ENCODE data around the gene DHRS3.
"Not testable (repeated sequence)": the region's sequence is repeated elsewhere in the genome, so short reads cannot be mapped to it uniquely, and the experiment has no call there.

Gene DHRS3

DNA sequence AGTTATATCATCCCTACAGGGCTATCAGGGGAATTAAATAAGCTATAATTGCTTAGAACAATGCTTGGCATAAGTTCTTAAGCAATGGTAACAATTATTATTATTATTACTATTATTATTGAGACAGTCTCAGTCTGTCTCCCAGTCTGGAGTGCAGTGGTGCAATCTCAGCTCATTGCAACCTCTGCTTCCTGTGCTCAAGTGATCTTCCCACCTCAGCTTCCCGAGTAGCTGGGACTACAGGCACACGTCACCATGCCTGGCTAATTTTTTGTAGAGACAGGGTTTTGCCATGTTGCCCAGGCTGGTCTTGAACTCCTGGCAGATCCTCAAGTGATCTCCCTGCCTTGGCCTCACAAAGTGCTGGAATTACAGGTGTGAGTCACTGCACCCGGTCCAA, 79.5 kb downstream of the DHRS3 start:
- H3K9me3 ChIP-seq (ENCODE audit: insufficient read depth, low read depth, low read length); H3K4me1 ChIP-seq (ENCODE audit: insufficient read depth, low read length); H3K4me3 ChIP-seq (ENCODE audit: low read length); H3K36me3 ChIP-seq (ENCODE audit: insufficient read depth, low read depth, low read length); H3K9ac ChIP-seq (ENCODE audit: low read depth, low read length); H3K27ac ChIP-seq (ENCODE audit: low read length); H3K27me3 ChIP-seq (ENCODE audit: insufficient read depth, low read length): not testable (repeated sequence)

DNA sequence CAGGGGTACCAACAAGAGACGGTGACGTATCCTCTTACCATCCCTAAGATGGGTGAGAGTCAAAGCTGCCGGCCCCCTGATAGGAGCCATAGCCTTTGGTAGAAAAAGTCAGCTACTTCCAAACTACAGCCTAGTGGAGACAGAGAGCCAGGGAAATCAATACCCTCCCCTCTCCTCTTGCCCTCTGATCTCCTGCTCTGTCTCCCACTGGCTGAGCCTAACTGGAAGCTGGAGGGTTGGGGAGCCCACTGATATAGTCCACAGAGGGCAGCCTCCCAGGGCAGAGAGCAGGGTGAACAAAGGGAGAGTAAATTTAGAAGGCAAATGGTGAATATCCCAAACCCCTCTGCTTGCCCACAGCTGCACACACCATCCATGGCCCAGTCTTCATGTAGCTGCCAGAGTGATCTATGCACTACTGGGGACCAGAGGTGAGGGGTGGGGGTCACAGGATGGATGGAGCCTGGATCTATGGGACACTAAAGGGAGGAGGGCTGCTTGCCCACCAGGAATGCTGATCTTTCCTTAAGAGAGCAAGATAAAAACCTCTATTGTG, 80.0 kb downstream of the DHRS3 start:
- no peaks in the 10 kb centered on the region for H3K36me3 ChIP-seq (ENCODE audit: insufficient read depth, low read depth, low read length)
- H3K9ac ChIP-seq (ENCODE audit: low read depth, low read length), result no peak overlapping the region
- H3K4me1 ChIP-seq (ENCODE audit: insufficient read depth, low read length), result no peaks in the 10 kb centered on the region
- H3K9me3 ChIP-seq (ENCODE audit: insufficient read depth, low read depth, low read length), result no peaks in the 10 kb centered on the region
- peaks cover 6% of the 10 kb centered on the region; the same call in 1 of the 2 replicates for H3K27me3 ChIP-seq (ENCODE audit: insufficient read depth, low read length)
- H3K4me3 ChIP-seq (ENCODE audit: low read length), result no peak overlapping the region
- H3K27ac ChIP-seq (ENCODE audit: low read length), result no peak overlapping the region

DNA sequence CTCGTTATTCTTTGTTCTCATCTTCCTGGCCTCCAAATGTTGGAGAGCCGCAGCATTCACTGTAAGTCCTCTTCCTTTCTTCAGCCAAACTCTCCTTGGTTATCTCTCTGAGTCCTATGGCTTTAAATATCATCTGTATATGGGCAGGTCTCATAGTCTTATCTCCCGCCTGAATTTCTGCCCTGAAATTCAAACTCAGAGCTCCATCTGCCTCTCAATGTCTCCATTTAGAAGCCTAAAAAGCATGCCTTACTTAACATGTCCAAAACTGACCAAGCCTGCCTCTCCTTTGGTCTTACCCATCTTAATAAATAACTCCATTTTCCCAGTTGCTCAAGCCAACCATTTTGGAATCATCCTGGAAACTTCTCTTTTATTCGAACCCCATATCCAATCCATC, 80.7 kb downstream of the DHRS3 start:
- Histone ChIP-seq H3K36me3 (ENCODE audit: insufficient read depth, low read depth, low read length) (no peaks in the 10 kb centered on the region), H3K27me3 (ENCODE audit: insufficient read depth, low read length) (peaks cover 6% of the 10 kb centered on the region; the same call in 1 of the 2 replicates), H3K9ac (ENCODE audit: low read depth, low read length) (no peak overlapping the region), H3K4me3 (ENCODE audit: low read length) (no peak overlapping the region), H3K9me3 (ENCODE audit: insufficient read depth, low read depth, low read length) (no peaks in the 10 kb centered on the region), H3K4me1 (ENCODE audit: insufficient read depth, low read length) (no peaks in the 10 kb centered on the region), H3K27ac (ENCODE audit: low read length) (no peak overlapping the region)

DNA sequence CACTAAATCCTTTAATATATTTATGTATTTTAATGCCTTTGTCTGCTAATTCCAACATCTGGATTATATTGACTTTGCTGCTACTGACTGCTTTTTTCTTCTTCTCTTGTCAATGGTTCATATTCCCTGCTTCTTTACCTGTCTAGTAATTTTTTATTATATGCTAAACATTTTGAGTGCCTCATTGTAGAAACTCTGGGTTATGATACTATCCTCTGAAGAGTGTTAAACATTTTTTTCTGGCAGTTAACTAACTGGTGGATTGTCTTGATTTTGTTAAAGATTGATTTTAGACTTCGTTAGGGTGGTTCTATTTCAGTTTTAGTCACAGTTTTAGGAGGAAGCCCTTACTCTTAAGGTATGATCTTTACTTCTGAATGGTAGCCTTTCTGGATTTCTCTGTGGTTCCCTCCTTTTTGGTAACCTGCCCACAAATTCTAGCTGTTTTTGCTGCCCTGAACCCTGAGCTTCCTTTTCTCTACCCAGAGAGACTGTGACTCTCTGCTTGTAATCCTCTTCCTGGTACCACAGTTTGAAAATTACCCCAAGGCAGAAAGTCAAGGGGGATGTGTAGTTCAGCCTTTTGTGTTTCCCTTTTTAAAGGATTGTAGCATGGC, 81.9 kb downstream of the DHRS3 start:
- H3K4me1 ChIP-seq (ENCODE audit: insufficient read depth, low read length), result no peaks in the 10 kb centered on the region
- H3K4me3 ChIP-seq (ENCODE audit: low read length), result no peak overlapping the region
- no peaks in the 10 kb centered on the region for H3K36me3 ChIP-seq (ENCODE audit: insufficient read depth, low read depth, low read length)
- H3K9ac ChIP-seq (ENCODE audit: low read depth, low read length), result no peak overlapping the region
- peaks cover 6% of the 10 kb centered on the region; the same call in 1 of the 2 replicates for H3K27me3 ChIP-seq (ENCODE audit: insufficient read depth, low read length)
- H3K9me3 ChIP-seq (ENCODE audit: insufficient read depth, low read depth, low read length), result no peaks in the 10 kb centered on the region
- H3K27ac ChIP-seq (ENCODE audit: low read length), result no peak overlapping the region

DNA sequence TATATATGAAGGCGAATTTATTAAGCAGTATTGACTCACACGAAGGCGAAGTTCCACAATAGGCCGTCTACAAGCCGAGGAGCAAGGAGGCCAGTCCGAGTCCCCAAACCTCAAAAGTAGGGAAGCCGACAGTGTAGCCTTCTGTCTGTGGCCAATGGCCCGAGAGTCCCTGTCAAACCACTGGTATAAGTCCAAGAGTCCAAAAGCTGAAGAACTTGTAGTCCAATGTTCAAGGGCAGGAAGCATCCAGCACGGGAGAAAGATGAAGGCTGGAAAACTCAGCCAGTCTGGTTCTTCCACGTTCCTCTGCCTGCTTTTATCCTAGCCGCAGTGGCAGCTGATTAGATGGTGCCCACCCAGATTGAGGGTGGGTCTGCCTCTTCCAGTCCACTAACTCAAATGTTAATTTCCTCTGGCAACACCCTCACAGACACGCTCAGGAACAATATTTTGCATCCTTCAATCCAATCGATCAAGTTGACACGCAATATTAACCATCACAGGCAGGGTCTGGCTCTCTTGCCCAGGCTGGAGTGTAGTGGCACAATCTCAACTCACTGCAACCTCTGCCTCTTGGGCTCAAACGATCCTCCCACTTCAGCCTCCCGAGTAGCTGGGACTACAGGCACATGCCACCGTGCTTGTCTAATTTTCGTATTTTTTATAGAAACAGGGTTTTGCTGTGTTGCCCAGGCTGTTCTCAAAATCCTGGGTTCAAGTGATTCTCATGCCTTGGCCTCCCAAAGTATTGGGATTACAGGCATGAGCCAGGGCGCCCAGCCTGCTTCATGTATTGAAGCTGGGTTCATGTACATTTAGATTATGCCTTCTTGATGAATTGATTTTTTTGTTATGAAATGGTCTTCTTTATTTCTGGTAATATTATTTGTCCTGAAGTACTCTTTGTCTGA, 85.3 kb downstream of the DHRS3 start:
- H3K9ac ChIP-seq (ENCODE audit: low read depth, low read length), result no peak overlapping the region
- no peaks in the 10 kb centered on the region for H3K4me1 ChIP-seq (ENCODE audit: insufficient read depth, low read length)
- H3K9me3 ChIP-seq (ENCODE audit: insufficient read depth, low read depth, low read length), result no peaks in the 10 kb centered on the region
- no peaks in the 10 kb centered on the region for H3K27me3 ChIP-seq (ENCODE audit: insufficient read depth, low read length)
- H3K4me3 ChIP-seq (ENCODE audit: low read length), result no peak overlapping the region
- H3K36me3 ChIP-seq (ENCODE audit: insufficient read depth, low read depth, low read length), result no peaks in the 10 kb centered on the region
- no peak overlapping the region for H3K27ac ChIP-seq (ENCODE audit: low read length)

DNA sequence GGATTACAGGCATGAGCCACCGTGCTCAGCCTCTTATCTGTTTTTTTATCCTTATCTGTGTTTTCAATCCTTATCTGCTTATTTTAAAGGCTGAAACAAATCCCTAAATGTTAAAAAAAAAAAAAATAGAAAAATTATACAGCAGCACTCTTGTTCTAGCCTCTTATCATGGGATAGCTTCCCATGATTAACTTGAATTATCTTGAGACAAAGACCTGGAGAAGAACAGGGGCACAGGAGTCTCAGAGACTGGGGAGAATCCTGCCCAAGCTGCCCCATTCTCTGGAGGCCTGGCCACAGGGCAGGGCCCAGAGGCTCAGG, 86.9 kb downstream of the DHRS3 start:
- no peaks in the 10 kb centered on the region for H3K4me1 ChIP-seq (ENCODE audit: insufficient read depth, low read length)
- H3K27ac ChIP-seq (ENCODE audit: low read length), result no peak overlapping the region
- no peaks in the 10 kb centered on the region for H3K9me3 ChIP-seq (ENCODE audit: insufficient read depth, low read depth, low read length)
- no peak overlapping the region for H3K4me3 ChIP-seq (ENCODE audit: low read length)
- H3K9ac ChIP-seq (ENCODE audit: low read depth, low read length), result no peak overlapping the region
- no peaks in the 10 kb centered on the region for H3K27me3 ChIP-seq (ENCODE audit: insufficient read depth, low read length)
- H3K36me3 ChIP-seq (ENCODE audit: insufficient read depth, low read depth, low read length), result no peaks in the 10 kb centered on the region

DNA sequence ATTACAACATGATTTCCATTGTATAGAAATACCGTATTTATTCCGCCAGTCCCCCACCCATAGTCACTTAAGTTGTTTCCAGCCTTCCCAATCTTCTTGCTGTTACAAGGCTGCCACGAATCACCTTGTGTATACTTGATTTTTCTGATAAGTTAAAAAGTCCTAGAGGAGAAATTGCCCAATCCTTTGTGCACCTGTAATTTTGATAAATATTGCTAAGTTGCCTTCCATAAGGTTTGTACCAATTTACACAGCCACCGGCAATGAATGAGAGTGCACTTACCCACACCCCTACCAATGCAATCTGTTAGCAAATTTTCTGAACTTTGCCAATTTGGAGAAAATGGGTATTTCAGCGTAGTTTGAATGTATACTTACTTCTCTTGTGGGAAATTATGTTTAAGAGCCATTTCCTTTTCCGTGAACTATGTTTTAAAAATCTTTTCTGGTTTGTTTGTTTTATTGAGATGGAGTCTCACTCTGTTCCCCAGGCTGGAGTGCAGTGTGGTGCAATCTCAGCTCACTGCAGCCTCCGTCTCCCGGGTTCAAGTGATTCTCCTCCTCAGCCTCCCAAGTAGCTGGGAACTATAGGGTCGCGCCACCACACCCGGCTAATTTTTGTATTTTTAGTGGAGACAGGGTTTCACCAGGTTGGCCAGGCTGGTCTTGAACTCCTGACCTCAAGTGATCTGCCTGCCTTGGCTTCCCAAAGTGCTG, 87.4 kb downstream of the DHRS3 start:
- Histone ChIP-seq H3K9me3 (ENCODE audit: insufficient read depth, low read depth, low read length) (no peaks in the 10 kb centered on the region), H3K27me3 (ENCODE audit: insufficient read depth, low read length) (no peaks in the 10 kb centered on the region), H3K9ac (ENCODE audit: low read depth, low read length) (no peak overlapping the region), H3K27ac (ENCODE audit: low read length) (no peak overlapping the region), H3K36me3 (ENCODE audit: insufficient read depth, low read depth, low read length) (no peaks in the 10 kb centered on the region), H3K4me1 (ENCODE audit: insufficient read depth, low read length) (no peaks in the 10 kb centered on the region), H3K4me3 (ENCODE audit: low read length) (no peak overlapping the region)

DNA sequence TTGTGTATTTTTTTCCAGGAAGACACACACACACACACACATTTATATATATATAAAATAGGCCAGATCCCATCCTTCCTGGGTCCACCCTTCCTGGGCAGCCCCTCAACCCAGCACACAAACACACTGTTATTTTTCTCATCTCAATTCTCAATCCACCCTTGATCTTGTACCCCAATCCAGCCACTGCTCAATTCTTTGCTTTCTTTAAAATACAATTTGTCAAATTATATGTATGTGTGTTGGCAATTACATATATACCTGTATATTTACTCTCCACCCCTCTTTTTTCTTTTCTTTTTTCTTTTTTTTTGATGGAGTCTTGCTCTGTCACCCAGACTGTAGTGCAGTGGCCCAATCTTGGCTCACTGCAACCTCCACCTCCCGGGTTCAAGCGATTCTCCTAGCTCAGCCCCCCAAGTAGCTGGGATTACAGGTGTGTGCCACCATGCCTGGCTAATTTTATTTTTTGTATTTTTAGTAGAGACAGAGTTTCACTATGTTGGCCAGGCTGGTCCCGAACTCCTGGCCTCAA, 88.3 kb downstream of the DHRS3 start:
- no peaks in the 10 kb centered on the region for H3K9me3 ChIP-seq (ENCODE audit: insufficient read depth, low read depth, low read length)
- H3K27me3 ChIP-seq (ENCODE audit: insufficient read depth, low read length), result no peaks in the 10 kb centered on the region
- no peak overlapping the region for H3K27ac ChIP-seq (ENCODE audit: low read length)
- H3K4me3 ChIP-seq (ENCODE audit: low read length), result no peak overlapping the region
- H3K36me3 ChIP-seq (ENCODE audit: insufficient read depth, low read depth, low read length), result no peaks in the 10 kb centered on the region
- H3K4me1 ChIP-seq (ENCODE audit: insufficient read depth, low read length), result no peaks in the 10 kb centered on the region
- no peak overlapping the region for H3K9ac ChIP-seq (ENCODE audit: low read depth, low read length)

DNA sequence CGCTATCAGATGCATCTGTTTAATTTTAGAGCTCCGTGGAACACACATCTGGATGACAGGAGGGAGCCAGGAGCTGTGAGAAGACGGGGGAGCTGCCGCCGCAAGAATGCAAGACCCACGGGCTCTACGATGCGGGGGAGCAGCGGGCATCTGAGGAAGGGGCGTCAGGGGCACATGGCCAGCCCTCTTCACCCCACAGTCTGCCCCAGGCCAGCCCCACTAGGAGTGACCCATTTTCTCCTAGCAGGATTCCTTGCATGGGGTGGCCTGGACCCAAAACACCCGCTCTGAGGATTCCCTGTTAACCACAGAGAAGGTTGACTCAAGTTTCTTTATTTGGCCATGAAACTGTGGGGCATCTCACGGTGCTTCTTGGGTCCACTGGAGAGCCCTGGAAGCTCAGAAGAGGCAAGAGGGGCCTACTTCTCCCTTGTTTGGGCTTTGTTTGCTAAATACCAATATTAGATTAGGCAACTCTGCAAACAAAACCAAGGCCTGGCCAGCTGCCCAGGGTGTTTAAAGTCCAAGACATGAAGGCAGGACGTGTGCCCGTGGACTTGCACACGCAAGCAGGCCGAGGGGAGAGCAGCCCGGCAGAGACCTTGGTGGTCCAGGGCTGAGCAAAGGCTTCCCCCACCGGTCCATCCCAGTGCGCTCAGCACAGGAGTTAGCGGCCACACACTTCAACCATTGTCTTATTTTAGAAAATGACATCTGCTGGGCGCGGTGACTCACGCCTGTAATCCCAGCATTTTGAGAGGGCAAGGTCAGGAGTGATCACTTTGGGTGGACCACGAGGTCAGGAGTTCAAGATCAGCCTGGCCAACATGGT, 89.8 kb downstream of the DHRS3 start:
- Histone ChIP-seq H3K9ac (ENCODE audit: low read depth, low read length) (no peak overlapping the region), H3K4me1 (ENCODE audit: insufficient read depth, low read length) (no peaks in the 10 kb centered on the region), H3K9me3 (ENCODE audit: insufficient read depth, low read depth, low read length) (no peaks in the 10 kb centered on the region), H3K4me3 (ENCODE audit: low read length) (no peak overlapping the region), H3K36me3 (ENCODE audit: insufficient read depth, low read depth, low read length) (no peaks in the 10 kb centered on the region), H3K27me3 (ENCODE audit: insufficient read depth, low read length) (no peaks in the 10 kb centered on the region), H3K27ac (ENCODE audit: low read length) (no peak overlapping the region)

DNA sequence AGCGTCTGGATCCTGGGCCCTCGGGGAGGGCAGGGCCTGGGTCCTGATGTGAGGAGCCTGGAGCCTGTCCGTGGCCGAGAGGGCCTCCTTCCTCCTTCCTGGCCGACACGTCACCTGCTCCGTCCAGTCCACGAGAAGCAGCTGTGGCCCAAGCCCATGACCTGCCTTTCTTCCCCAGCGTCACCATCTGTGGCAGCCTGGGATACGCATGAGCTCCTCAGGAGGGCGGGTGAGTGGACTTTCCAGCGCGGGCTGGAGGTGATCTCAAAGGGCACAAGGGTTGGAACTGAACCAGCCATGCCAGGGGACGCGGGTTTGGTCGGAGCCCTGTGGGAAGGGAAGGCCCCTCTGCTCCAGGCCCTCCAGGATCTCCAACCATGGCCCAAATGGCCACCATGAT, 90.4 kb downstream of the DHRS3 start:
- Histone ChIP-seq H3K36me3 (ENCODE audit: insufficient read depth, low read depth, low read length) (no peaks in the 10 kb centered on the region), H3K27me3 (ENCODE audit: insufficient read depth, low read length) (no peaks in the 10 kb centered on the region), H3K9ac (ENCODE audit: low read depth, low read length) (no peak overlapping the region), H3K27ac (ENCODE audit: low read length) (no peak overlapping the region), H3K9me3 (ENCODE audit: insufficient read depth, low read depth, low read length) (no peaks in the 10 kb centered on the region), H3K4me1 (ENCODE audit: insufficient read depth, low read length) (no peaks in the 10 kb centered on the region), H3K4me3 (ENCODE audit: low read length) (no peak overlapping the region)
